Gastroesophageal sphincter (tissue), 3 donors: ENCODE measurements around the gene TENM3.

Source experiments
- POLR2A ChIP-seq, 2 donors: fragments of 450-650 bp; IDR thresholded peaks; one replicate each; pipeline ENCODE4 v1.6.1; 2017; ENCODE audit warnings: antibody characterized with exemption in 2 of 2, mild to moderate bottlenecking in 2 of 2, moderate library complexity in 1 of 2
- TF ChIP-seq, protein P1 (sequence below), 4 experiments: fragments of 200-600 bp in 2 of 4; fragments of 450-650 bp in 2 of 4; sonication (generic) in 1 of 4; IDR thresholded peaks; one replicate each; pipeline ENCODE4 v1.5.1; 2017 to 2019; ENCODE audit warnings: antibody characterized with exemption in 4 of 4, mild to moderate bottlenecking in 2 of 4, moderate library complexity in 2 of 4

GRCh38 chr4:182788201-182788600, 545.0 kb downstream of the TENM3 start:
- TF ChIP-seq, protein P1, sequence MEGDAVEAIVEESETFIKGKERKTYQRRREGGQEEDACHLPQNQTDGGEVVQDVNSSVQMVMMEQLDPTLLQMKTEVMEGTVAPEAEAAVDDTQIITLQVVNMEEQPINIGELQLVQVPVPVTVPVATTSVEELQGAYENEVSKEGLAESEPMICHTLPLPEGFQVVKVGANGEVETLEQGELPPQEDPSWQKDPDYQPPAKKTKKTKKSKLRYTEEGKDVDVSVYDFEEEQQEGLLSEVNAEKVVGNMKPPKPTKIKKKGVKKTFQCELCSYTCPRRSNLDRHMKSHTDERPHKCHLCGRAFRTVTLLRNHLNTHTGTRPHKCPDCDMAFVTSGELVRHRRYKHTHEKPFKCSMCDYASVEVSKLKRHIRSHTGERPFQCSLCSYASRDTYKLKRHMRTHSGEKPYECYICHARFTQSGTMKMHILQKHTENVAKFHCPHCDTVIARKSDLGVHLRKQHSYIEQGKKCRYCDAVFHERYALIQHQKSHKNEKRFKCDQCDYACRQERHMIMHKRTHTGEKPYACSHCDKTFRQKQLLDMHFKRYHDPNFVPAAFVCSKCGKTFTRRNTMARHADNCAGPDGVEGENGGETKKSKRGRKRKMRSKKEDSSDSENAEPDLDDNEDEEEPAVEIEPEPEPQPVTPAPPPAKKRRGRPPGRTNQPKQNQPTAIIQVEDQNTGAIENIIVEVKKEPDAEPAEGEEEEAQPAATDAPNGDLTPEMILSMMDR (IDR thresholded peaks at IDR 0.05), result no peak
- no peak for TF ChIP-seq POLR2A (IDR thresholded peaks at IDR 0.05)
